OCI-LY3 (cell line): ENCODE data around the gene IKBIP.

ENCODE experiments used
- H2AFZ ChIP-seq: fragments of 200-600, 300-600 bp; shearing (Covaris generic); 2 replicates; pipeline ENCODE4 v1.6.0; 2014; ENCODE audit warnings: antibody characterized with exemption, low read depth, low read length
- H3K27ac ChIP-seq: fragments of 200-600, 300-600 bp; sonication (generic); 2 replicates; pipeline ENCODE4 v1.5.1; 2014; ENCODE audit warnings: mild to moderate bottlenecking, low read length, moderate library complexity, mixed read lengths
- H3K27me3 ChIP-seq: fragments of 200-600, 300-600 bp; sonication (generic); 2 replicates; pipeline ENCODE4 v1.6.1; 2014; ENCODE audit warnings: low read depth, low read length, mixed read lengths
- H3K36me3 ChIP-seq: fragments of 200-600, 300-600 bp; sonication (generic); replicated peaks from 2 replicates; pipeline ENCODE3; 2014; ENCODE audit warnings: low read depth, low read length, mixed read lengths
- H3K4me1 ChIP-seq: fragments of 300-600, 200-600 bp; sonication (generic); 2 replicates; pipeline ENCODE4 v1.6.1; 2014; ENCODE audit warnings: low read length, mixed read lengths
- H3K4me2 ChIP-seq: fragments of 200-600, 300-600 bp; sonication (generic); 2 replicates; pipeline ENCODE4 v1.6.1; 2014; ENCODE audit warnings: low read length, mixed read lengths
- H3K4me3 ChIP-seq: fragments of 300-600, 200-600 bp; sonication (generic); 2 replicates; pipeline ENCODE4 v1.5.1; 2014; ENCODE audit warnings: antibody characterized with exemption, mild to moderate bottlenecking, low read length, moderate library complexity
- H3K79me2 ChIP-seq: fragments of 300-600, 200-600 bp; shearing (Covaris generic); 2 replicates; pipeline ENCODE4 v1.6.1; 2014; ENCODE audit warnings: mild to moderate bottlenecking, low read length, mixed read lengths
- H3K9ac ChIP-seq: fragments of 300-600, 200-600 bp; shearing (Covaris generic); 2 replicates; pipeline ENCODE4 v1.6.0; 2014; ENCODE audit warnings: mild to moderate bottlenecking, low read length, moderate library complexity
- H3K9me3 ChIP-seq: fragments of 200-600, 300-600 bp; shearing (Covaris generic); 2 replicates; pipeline ENCODE4 v1.6.1; 2014; ENCODE audit warnings: low read length, mixed read lengths; ENCODE audit not compliant: insufficient read depth
- H4K20me1 ChIP-seq: fragments of 200-600, 300-600 bp; sonication (generic); 2 replicates; pipeline ENCODE4 v1.6.1; 2016; ENCODE audit warnings: low read length, mixed read lengths; ENCODE audit not compliant: insufficient read depth
- EZH2phosphoT487 ChIP-seq: fragments of 200-600 bp; shearing (Covaris generic); IDR thresholded peaks from 2 replicates; pipeline ENCODE4 v1.6.1; 2018; ENCODE audit warnings: antibody characterized with exemption, mixed run types, low read depth
- TF ChIP-seq, protein P1 (sequence below): fragments of 200-600, 300-600 bp; sonication (generic); IDR thresholded peaks from 2 replicates; pipeline ENCODE4 v1.5.1; 2014; ENCODE audit warnings: antibody characterized with exemption, low read length, low read depth

The IKBIP gene

DNA sequence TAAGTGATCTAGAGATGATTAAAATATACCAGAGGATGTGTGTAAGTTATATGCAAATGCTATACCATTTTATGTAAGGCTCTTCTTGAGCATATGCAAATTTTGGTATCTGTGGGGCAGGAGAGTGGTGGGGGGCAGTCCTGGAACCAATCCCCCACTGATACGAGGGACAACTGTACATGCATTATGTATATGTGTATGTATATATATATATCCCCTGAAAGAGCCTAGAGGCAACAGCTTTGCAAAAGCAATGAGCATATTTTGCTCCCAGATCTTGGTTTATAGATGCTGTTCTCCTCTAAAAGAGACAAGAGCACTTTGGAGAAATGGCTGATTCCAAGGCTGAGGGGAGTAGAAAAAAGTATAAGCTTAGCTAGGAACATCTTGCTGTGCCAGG, 63.5 kb downstream of the IKBIP start:
- H3K79me2 ChIP-seq, result no peaks in the 10 kb centered on the region
- no peak overlapping the region for H3K27ac ChIP-seq
- no peak for TF ChIP-seq EZH2phosphoT487
- TF ChIP-seq, protein P1, sequence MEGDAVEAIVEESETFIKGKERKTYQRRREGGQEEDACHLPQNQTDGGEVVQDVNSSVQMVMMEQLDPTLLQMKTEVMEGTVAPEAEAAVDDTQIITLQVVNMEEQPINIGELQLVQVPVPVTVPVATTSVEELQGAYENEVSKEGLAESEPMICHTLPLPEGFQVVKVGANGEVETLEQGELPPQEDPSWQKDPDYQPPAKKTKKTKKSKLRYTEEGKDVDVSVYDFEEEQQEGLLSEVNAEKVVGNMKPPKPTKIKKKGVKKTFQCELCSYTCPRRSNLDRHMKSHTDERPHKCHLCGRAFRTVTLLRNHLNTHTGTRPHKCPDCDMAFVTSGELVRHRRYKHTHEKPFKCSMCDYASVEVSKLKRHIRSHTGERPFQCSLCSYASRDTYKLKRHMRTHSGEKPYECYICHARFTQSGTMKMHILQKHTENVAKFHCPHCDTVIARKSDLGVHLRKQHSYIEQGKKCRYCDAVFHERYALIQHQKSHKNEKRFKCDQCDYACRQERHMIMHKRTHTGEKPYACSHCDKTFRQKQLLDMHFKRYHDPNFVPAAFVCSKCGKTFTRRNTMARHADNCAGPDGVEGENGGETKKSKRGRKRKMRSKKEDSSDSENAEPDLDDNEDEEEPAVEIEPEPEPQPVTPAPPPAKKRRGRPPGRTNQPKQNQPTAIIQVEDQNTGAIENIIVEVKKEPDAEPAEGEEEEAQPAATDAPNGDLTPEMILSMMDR, result no peak
- no peaks in the 10 kb centered on the region for H4K20me1 ChIP-seq
- H3K9me3 ChIP-seq, result no peaks in the 10 kb centered on the region
- H3K4me1 ChIP-seq, result no peaks in the 10 kb centered on the region
- no peak overlapping the region for H3K9ac ChIP-seq
- H3K36me3 ChIP-seq, result no peaks in the 10 kb centered on the region
- H3K27me3 ChIP-seq, result no peaks in the 10 kb centered on the region
- no peak overlapping the region for H3K4me2 ChIP-seq
- no peak overlapping the region for H2AFZ ChIP-seq
- no peak overlapping the region for H3K4me3 ChIP-seq

DNA sequence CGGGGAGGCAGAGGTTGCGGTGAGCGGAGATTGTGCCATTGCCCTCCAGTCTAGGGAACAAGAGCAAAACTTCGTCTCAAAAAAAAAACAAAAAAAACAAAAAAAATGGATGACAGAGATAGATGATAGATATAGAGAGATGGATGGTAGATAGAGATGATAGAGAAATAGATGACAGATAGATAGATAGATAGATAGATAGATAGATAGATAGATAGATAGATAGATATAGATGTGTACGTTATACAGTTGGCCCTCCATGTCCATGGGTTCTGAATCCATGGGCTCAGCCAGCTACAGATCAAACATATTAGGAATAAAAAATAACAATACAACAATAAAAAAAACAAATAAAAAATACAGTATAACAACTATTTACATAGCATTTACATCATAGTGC, 63.9 kb downstream of the IKBIP start:
- Histone ChIP-seq H3K4me2 (no peak overlapping the region), H3K79me2 (no peaks in the 10 kb centered on the region), H3K4me1 (no peaks in the 10 kb centered on the region), H3K9ac (no peak overlapping the region), H3K27me3 (no peaks in the 10 kb centered on the region), H4K20me1 (no peaks in the 10 kb centered on the region), H3K4me3 (no peak overlapping the region), H3K36me3 (no peaks in the 10 kb centered on the region), H3K9me3 (no peaks in the 10 kb centered on the region), H2AFZ (no peak overlapping the region), H3K27ac (no peak overlapping the region)
- no peak for TF ChIP-seq EZH2phosphoT487
- TF ChIP-seq, protein P1, result no peak

DNA sequence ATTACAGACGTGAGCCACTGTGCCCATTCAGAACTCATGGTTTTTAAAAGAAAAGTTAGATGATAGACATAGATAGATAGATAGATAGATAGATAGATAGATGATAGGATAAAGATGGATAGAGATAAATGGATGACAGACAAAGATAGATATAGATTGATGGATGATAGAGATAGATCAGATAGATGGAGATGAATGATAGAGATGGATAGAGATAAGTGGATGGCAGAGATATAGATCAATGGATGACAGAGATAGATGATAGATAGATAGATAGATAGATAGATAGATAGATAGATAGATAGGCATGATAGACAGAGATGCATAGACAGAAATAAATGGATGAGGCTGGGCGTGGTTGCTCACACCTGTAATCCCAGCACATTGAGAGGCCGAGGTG, 64.8 kb downstream of the IKBIP start:
- no peaks in the 10 kb centered on the region for H3K36me3 ChIP-seq
- no peak overlapping the region for H3K4me3 ChIP-seq
- no peaks in the 10 kb centered on the region for H3K27me3 ChIP-seq
- no peaks in the 10 kb centered on the region for H3K4me1 ChIP-seq
- no peak overlapping the region for H3K9ac ChIP-seq
- no peaks in the 10 kb centered on the region for H3K9me3 ChIP-seq
- no peak overlapping the region for H3K4me2 ChIP-seq
- no peak overlapping the region for H2AFZ ChIP-seq
- no peaks in the 10 kb centered on the region for H3K79me2 ChIP-seq
- no peaks in the 10 kb centered on the region for H4K20me1 ChIP-seq
- no peak overlapping the region for H3K27ac ChIP-seq
- TF ChIP-seq, protein P1, result no peak
- no peak for TF ChIP-seq EZH2phosphoT487

DNA sequence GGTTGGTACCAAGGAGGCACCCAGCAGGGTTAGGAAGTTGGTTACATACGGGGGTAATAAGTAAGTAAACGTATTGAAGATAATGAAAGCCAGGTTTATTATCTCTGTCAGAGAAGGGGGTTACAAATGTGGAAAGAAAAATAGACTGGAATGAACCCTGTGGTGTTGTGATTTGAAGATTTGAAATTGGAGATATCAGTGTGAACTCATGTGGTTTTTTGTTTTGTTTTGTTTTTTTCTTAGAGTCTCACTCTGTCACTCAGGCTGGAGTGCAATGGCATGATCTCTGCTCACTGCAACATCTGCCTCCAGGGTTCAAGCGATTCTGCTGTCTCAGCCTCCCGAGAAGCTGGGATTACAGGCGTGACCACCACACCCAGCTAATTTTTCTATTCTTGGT, 65.2 kb downstream of the IKBIP start:
- no peak overlapping the region for H2AFZ ChIP-seq
- TF ChIP-seq EZH2phosphoT487, result no peak
- TF ChIP-seq, protein P1, result no peak
- no peak overlapping the region for H3K27ac ChIP-seq

More for the DNA sequence above, 65.2 kb downstream of the IKBIP start:
- Histone ChIP-seq H3K79me2 (no peaks in the 10 kb centered on the region), H3K4me3 (no peak overlapping the region), H4K20me1 (no peaks in the 10 kb centered on the region), H3K4me2 (no peak overlapping the region), H3K9ac (no peak overlapping the region), H3K9me3 (no peaks in the 10 kb centered on the region), H3K4me1 (no peaks in the 10 kb centered on the region), H3K36me3 (no peaks in the 10 kb centered on the region), H3K27me3 (no peaks in the 10 kb centered on the region)
